Bone marrow (tissue), 2 donors: Measurements from ENCODE around the gene OPRD1.
"Not testable (repeated sequence)": the region's sequence is repeated elsewhere in the genome, so short reads cannot be mapped to it uniquely, and the experiment has no call there.

Experiments
- DNase-seq, 2 donors: peaks; one replicate each; lab custom pipeline; 2025; lab: John Stamatoyannopoulos, UW

The OPRD1 gene

GRCh38 chr1:28801461-28801860 lies 10.5 kb upstream of the OPRD1 start:
- DNase-seq: no peak

GRCh38 chr1:28803051-28803450 lies 8.9 kb upstream of the OPRD1 start:
- no peak for DNase-seq

GRCh38 chr1:28803662-28804061 lies 8.3 kb upstream of the OPRD1 start:
- DNase-seq: no peak

- DNase-seq: no peak
Measured at GRCh38 chr1:28804071-28804470, 7.9 kb upstream of the OPRD1 start.

DNA sequence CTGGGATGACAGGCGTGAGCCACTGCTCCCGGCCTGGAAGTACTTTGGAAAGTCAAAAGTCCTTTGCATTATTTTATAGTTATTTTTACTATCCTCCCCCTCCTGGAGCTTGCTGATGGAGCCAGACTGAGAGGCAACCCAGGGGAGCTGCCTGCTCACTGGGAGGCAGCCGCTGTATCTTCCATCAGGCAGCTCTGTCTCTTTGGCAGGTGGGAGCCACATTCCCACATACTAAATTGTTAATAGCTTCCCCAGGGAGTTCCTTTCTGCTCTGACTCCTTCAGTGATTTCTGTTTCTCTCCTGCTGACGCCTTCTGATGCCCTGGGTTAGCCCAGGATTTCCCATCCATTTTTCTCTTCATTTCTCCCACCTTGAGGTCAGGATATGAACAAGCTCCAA lies 4.9 kb upstream of the OPRD1 start:
- no peak for DNase-seq

- no peak for DNase-seq
Measured at GRCh38 chr1:28807986-28808385, 4.0 kb upstream of the OPRD1 start.

- no peak for DNase-seq
Measured at GRCh38 chr1:28811369-28811765, 603 bp upstream of the OPRD1 start.

DNA sequence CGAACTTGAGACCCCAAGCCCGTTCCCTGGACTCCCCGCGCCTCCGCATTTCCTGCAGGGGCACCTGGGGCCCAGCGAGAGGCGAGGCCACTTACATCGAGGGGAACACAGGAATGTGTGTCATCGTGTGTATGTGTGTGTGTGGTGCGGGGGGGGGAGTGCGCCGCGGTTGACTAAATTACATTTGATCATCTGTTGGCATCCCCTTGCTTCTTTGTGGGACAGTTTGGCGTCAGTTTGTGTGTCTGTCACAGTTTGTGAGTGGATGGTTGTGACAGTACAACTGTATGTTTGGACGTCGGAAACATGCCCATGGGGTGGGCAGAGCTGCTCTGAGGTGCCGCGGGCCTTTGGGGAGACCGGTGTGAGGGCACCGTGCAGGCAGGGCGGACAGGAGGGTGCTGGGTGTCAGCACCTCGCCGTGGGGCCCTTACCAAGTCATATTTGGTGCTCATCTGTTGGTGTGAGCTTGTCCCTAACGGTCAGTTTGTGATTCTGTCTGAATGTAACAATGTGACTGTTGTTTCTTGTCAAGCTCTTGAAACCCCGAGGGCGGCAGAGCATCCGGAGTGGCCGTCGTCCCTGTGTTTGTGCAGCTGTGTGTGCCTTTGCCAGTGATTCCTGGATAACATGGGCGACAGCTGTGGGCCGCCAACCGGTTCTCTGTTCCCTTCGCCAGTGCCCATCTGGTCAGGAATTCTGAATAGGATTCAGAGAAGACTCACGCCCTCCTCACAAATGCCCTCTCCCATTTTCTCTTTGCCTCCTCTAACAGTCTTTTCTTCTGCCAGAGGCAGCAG lies 899 bp downstream of the OPRD1 start:
- DNase-seq: no peak

DNA sequence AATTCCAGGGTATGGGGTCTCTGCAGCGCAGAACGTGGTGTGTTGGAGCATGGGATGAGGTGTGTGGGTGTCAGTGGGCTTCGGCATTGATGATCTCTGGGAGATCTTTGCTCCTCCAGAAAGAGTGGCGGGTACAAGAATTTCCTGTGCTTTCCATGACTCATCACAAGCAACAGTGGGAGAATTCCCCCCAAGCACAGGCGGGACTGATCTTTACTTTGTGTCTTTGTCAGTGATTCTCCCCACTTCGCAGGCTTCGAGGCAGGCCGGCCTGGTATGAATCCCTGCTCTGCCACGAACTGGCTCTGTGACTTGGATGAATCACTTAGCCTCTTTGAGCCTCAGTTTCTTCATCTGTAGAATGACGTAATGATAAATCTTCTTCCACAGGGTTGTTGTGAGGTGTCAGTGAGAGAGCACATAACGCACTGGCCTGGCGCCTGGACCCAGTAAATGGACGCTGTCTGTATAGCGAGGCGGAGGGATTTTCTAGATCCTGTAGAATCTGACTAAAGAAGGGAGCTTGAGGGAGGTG lies 2.0 kb downstream of the OPRD1 start:
- DNase-seq: no peak

DNA sequence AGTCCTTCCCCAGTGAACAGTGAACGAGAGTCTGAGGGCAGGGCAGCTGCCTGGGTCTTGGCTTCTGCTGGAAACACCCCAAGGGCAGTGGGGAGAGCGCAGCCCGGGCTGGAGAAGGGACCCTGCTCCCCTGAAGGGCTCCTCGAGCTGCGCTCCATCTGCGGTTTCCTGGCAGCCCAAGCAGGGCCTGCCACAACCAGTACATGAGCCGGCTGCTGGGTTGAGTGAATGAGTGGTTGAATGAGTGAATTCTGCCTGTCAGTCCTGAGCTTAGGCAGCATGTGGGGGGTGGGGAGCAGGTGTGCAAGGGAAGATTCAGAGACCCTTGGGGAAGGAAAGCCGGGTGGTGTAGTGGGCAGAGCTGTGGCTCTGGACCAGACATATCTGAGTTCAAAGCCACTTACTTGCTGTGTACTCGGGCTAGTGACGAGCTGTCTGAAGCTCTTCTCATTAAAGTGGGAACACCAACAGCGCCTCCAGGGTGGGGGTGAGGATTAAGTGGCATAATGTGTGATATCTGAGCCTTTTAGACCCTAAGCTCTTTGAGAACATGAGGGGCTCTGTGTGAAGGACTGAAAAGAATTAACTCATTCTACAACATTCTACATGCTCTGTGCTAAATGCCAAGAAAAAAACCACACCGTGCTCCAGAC lies 3.7 kb downstream of the OPRD1 start:
- no peak for DNase-seq

DNA sequence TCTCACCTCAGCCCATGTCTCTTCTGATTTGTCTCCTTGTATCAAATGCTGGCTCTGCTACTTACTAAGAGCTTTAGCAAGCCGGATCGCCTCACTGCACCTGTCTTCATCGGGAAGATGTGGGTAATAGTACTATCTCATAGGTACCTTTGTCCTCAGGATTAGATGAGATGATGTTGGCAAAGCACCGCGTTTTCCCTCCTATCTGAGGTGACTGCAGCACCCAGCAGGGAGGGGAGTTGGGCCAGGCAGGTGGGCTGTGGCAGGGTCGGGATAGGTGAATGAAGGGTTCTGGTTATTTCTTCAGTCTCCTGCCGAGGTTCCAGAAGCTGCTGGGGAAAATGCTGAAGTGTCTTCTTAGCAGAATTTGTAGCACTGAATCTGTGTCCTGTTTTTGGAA lies 5.2 kb downstream of the OPRD1 start:
- no peak for DNase-seq

DNA sequence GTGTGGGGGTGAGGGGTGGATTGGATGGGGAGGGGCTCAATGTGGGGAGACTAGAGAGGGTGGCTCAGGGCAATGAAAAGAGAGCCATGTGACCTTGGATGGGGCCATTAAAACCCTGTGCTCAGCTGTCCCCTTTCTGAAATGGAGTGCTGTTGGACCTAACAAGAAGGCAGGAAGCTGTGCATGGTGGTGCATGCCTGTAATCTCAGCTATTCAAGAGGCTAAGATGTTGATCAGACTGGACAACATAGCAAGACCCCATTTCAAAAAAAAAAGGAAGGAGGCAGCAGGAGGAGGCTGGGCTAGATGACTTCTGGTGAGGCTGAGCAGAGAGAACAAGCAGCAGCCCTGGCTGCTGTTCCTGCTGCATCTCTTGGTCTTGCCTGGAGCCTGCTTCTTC lies 7.0 kb downstream of the OPRD1 start:
- DNase-seq: no peak

DNA sequence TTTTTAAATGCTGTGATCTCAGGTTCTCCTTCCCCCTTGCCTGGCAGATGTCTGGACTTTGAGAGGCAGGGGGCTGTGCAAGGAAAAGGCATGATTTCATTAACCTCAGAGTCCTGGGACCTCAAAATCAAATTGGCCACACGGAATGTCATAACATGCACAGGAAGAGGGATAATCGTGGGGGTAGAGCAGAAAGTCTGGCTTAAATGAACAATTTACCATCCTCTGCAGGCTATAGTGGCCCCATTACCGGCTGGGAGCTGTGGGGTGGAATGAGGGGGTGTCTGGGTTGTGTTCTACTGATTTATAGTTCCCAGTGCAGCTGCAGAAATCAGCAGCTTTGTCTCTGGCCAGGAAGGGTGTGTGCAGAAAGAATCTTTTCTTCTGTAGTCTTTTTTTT lies 10.8 kb downstream of the OPRD1 start:
- DNase-seq: no peak

GRCh38 chr1:28824061-28824460 lies 12.1 kb downstream of the OPRD1 start:
- DNase-seq: not testable (repeated sequence)

- DNase-seq: not testable (repeated sequence)
Measured at GRCh38 chr1:28828227-28828858, 16.4 kb downstream of the OPRD1 start.

- no peak for DNase-seq
Measured at GRCh38 chr1:28830814-28831213, 18.8 kb downstream of the OPRD1 start.

DNA sequence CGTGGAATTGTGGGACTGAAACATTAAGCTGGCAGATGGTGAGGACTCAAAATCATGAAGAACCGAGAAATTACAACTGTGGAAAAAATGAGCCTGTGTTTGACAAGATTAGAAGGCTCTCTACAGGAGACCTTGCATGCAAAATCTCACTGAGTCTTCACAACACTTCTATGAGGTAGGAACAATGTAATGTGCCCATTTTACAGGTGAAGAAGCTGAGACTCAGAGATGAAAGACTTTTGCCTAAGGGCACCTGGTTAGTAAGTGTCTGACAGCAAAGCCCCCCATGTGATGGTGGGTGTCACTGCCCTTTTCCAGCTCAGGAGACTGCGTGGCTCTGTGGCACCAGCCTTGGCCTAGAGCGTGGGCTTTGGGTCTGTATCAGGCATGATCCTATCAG lies 21.0 kb downstream of the OPRD1 start:
- no peak for DNase-seq

DNA sequence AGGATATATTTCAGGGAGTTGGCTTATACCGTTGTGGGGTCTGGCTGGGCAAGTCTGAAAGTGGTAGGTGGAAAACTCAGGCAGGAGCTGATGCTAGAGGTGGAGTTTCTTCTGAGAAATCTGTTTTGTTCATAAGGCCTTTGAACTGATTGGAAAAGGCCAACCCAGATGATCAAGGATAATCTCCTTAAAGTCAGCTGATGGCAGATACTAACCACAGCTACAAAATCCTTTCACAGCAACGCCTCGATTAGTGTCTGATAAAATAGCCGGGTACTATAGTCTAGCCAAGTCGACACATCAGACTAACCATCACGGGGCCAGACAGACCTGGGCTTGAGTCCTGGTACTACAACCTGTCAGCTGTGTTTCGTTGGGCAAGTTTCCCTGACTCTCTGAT lies 21.4 kb downstream of the OPRD1 start:
- no peak for DNase-seq

DNA sequence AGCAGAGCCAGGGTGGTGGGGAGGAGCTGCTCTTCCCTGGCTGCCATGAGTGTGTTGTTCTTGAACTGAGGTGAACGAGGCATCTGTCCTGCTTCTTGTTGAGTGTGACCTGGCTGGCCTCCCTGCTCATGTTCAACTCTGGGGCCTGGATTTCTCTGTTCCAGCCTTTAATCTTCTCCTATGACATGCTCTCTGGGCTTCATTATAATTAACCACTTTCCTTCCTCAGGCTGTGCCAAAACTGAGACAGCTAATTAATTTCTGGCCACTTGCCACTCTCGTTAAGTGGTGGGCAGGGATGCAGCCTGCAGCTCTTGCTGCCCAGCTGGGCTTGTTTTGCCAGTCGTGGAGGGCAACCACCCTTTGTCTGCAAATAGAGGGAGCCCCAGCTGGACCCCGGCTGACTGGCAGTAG lies 23.3 kb downstream of the OPRD1 start:
- no peak for DNase-seq

- DNase-seq: no peak
Measured at GRCh38 chr1:28836421-28836956, 24.5 kb downstream of the OPRD1 start.

DNA sequence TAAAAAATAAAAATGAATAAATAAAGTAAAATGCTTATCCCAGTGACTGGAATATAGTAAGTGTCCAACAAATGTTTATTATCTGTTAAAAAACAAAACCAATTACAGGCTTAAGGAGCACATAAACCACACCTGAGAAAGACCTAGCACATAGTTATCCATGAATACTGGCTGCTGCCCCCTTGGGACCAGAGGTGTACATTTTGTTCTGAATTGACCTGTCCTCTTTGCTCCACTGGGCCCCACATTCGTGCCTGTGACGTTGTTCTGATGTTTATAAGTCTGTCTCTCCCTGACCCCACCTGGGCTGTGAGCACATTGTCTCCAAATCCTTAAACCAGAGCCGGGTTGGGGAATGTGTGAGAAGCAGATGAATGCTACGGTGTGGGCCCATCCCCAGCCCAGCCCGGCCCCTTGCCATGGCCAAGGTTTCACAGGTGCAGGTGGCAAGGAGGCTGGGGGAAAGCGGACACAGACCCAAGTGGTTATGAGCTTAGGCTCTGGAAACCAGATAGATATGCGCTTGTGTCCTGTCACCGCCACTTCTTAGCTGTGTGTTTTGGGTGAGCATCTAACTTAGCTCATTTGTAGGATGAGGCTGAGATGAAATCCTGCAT lies 29.1 kb downstream of the OPRD1 start:
- no peak for DNase-seq
